GM12878 (cell line): ENCODE data around the gene MBLAC2. TPM values are rescaled to one million over a fixed set of nuclear protein-coding genes. Genes with fewer than 3 reads are reported as not detected.

Experiments used
- ATAC-seq: fragments of 200-7000 bp; cut with Tn5 transposase; 3 replicates; pipeline ENCODE4 v1.9.1; 2020; ENCODE audit warnings: mild to moderate bottlenecking, moderate library complexity
- BruUV-seq: library from RNA; stranded (reverse); fragments of 400-500 nt; replicated peaks from 2 replicates; lab custom pipeline; 2021; lab: Mats Ljungman, UMichigan
- CTCF ChIA-PET: fragments of 300-600 bp; sonication (Branson Sonifier 250); formaldehyde crosslinking; extraction: SDS; loops from one replicate; lab custom pipeline; 2021; ENCODE audit warnings: inconsistent platforms; lab: Yijun Ruan, JAX
- POLR2A ChIA-PET: fragments of 350-600 bp; formaldehyde crosslinking; extraction: SDS; loops from one replicate; lab custom pipeline; 2021; ENCODE audit warnings: inconsistent platforms; lab: Charles Lee
- RAD21 ChIA-PET: fragments of 300-600 bp; sonication (Branson Sonifier 250); formaldehyde crosslinking; loops from one replicate; lab custom pipeline; 2023; ENCODE audit warnings: antibody characterized with exemption; ENCODE audit not compliant: unreplicated experiment; lab: Charles Lee
- SMC1A ChIA-PET: fragments of 300-600 bp; sonication (Branson Sonifier 250); formaldehyde crosslinking; loops from one replicate; lab custom pipeline; 2023; ENCODE audit not compliant: unreplicated experiment, uncharacterized antibody; lab: Charles Lee
- DNase-seq: peaks from one replicate; pipeline ENCODE4 v3.0.0-alpha.2; 2011; ENCODE audit warnings: low read depth, low spot score
- FAIRE-seq: peaks from 3 replicates; lab custom pipeline; 2011; peaks lifted over from hg19 to GRCh38; lab: Jason Lieb, UNC
- H2AFZ ChIP-seq: 2 replicates; pipeline ENCODE4 v1.6.0; 2011; ENCODE audit warnings: low read depth, low read length, control low read depth; ENCODE audit not compliant: control insufficient read depth
- H3K27ac ChIP-seq: 2 replicates; pipeline ENCODE4 v1.5.1; 2011; ENCODE audit warnings: control low read depth; ENCODE audit not compliant: control insufficient read depth, insufficient read depth
- H3K27me3 ChIP-seq, 2 experiments: replicated peaks in 1 of 2; 2 replicates each; pipeline versions ENCODE4 v1.6.0 to v1.6.1; 2011; ENCODE audit warnings: low read length in 1 of 2; ENCODE audit not compliant: control insufficient read depth in 2 of 2, insufficient read depth in 2 of 2
- H3K36me3 ChIP-seq, 2 experiments: 2 replicates each; pipeline ENCODE4 v1.5.1; 2011; ENCODE audit warnings: low read length in 1 of 2; ENCODE audit not compliant: control insufficient read depth in 2 of 2, insufficient read depth in 2 of 2
- H3K4me1 ChIP-seq: 2 replicates; pipeline ENCODE4 v1.6.1; 2011; ENCODE audit warnings: mild to moderate bottlenecking, low read length, moderate library complexity, mixed read lengths; ENCODE audit not compliant: control insufficient read depth, insufficient read depth
- H3K4me2 ChIP-seq: 2 replicates; pipeline ENCODE4 v1.6.0; 2011; ENCODE audit warnings: control low read depth; ENCODE audit not compliant: control insufficient read depth, insufficient read depth
- H3K4me3 ChIP-seq: fragments of 200-600 bp; sonication (generic); 2 replicates; pipeline ENCODE4 v1.5.1; 2016
- H3K79me2 ChIP-seq: 2 replicates; pipeline ENCODE4 v1.6.0; 2011; ENCODE audit warnings: low read length; ENCODE audit not compliant: control insufficient read depth, insufficient read depth
- H3K9ac ChIP-seq: 2 replicates; pipeline ENCODE4 v1.8.0; 2011; ENCODE audit warnings: low read length, control low read depth, mixed read lengths; ENCODE audit not compliant: control insufficient read depth, insufficient read depth
- H3K9me3 ChIP-seq: replicated peaks from 3 replicates; pipeline ENCODE4 v1.5.1; 2011; ENCODE audit warnings: mild to moderate bottlenecking, low read length; ENCODE audit not compliant: control insufficient read depth, insufficient read depth
- H4K20me1 ChIP-seq: 2 replicates; pipeline ENCODE4 v1.6.0; 2011; ENCODE audit not compliant: control insufficient read depth, insufficient read depth
- BACH1 ChIP-seq: fragments of 450-650 bp; IDR thresholded peaks from 2 replicates; pipeline ENCODE4 v1.6.1; 2017; ENCODE audit warnings: mild to moderate bottlenecking, borderline replicate concordance
- BRCA1 ChIP-seq: IDR thresholded peaks from 2 replicates; pipeline ENCODE4 v1.6.1; 2011; ENCODE audit warnings: low read depth, low read length, improper control_type of control experiment
- CBX5 ChIP-seq: sonication (generic); IDR thresholded peaks from 2 replicates; pipeline ENCODE4 v1.6.1; 2016; ENCODE audit warnings: low read depth, moderate library complexity, mild to moderate bottlenecking, inconsistent platforms
- CHD1 ChIP-seq: IDR thresholded peaks from 2 replicates; pipeline ENCODE4 v1.6.1; 2012; ENCODE audit warnings: low read depth, low read length, improper control_type of control experiment
- CREB1 ChIP-seq: IDR thresholded peaks from 2 replicates; pipeline ENCODE4 v1.6.1; 2012; ENCODE audit warnings: low read depth, mild to moderate bottlenecking, inconsistent platforms
- CREM ChIP-seq: IDR thresholded peaks from 2 replicates; pipeline ENCODE4 v1.6.1; 2014; ENCODE audit warnings: antibody characterized with exemption, low read depth
- FOXK2 ChIP-seq: fragments of 450-650 bp; IDR thresholded peaks from 2 replicates; pipeline ENCODE4 v1.6.1; 2017; ENCODE audit warnings: mild to moderate bottlenecking, moderate library complexity
- GABPA ChIP-seq: IDR thresholded peaks from 2 replicates; pipeline ENCODE4 v1.6.1; 2014; ENCODE audit warnings: antibody characterized with exemption, low read depth, mild to moderate bottlenecking, inconsistent platforms
- IKZF2 ChIP-seq, 2 experiments: fragments of 450-650 bp; IDR thresholded peaks; 2 replicates each; pipeline ENCODE4 v1.6.1; 2017; ENCODE audit warnings: mild to moderate bottlenecking in 2 of 2, moderate library complexity in 2 of 2
- MLLT1 ChIP-seq: fragments of 450-650 bp; IDR thresholded peaks from 2 replicates; pipeline ENCODE4 v1.6.1; 2016; ENCODE audit warnings: mild to moderate bottlenecking
- NFIC ChIP-seq: IDR thresholded peaks from 2 replicates; pipeline ENCODE4 v1.6.1; 2012; ENCODE audit warnings: low read depth, mild to moderate bottlenecking, inconsistent platforms, low read length, moderate library complexity
- PML ChIP-seq: IDR thresholded peaks from 2 replicates; pipeline ENCODE4 v1.6.1; 2012; ENCODE audit warnings: low read length, inconsistent platforms
- POU2F2 ChIP-seq: IDR thresholded peaks from 3 replicates; pipeline ENCODE4 v1.6.1; 2011; ENCODE audit warnings: low read depth, mild to moderate bottlenecking, low read length, borderline replicate concordance
- RFX5 ChIP-seq: IDR thresholded peaks from 2 replicates; pipeline ENCODE4 v1.6.1; 2011; ENCODE audit warnings: low read depth, low read length, improper control_type of control experiment
- SPI1 ChIP-seq: IDR thresholded peaks from 2 replicates; pipeline ENCODE4 v1.6.1; 2011; ENCODE audit warnings: low read depth, mild to moderate bottlenecking, low read length, moderate library complexity, borderline replicate concordance; ENCODE audit not compliant: insufficient read depth
- SREBF2 ChIP-seq: IDR thresholded peaks from 2 replicates; pipeline ENCODE4 v1.6.1; 2012; ENCODE audit warnings: mild to moderate bottlenecking, low read length
- WRNIP1 ChIP-seq: IDR thresholded peaks from 2 replicates; pipeline ENCODE4 v1.6.1; 2011; ENCODE audit warnings: low read depth, low read length, improper control_type of control experiment, borderline replicate concordance
- ZBED1 ChIP-seq: IDR thresholded peaks from 2 replicates; pipeline ENCODE4 v1.6.1; 2016; ENCODE audit warnings: borderline replicate concordance
- ZNF622 ChIP-seq: fragments of 450-650 bp; IDR thresholded peaks from 2 replicates; pipeline ENCODE4 v1.6.1; 2017; ENCODE audit warnings: mild to moderate bottlenecking, inconsistent platforms
- WGBS: methylation state at CpG from one replicate; pipeline ENCODE4 v1.1.6; 2016; ENCODE audit warnings: low lambda C conversion rate; ENCODE audit not compliant: insufficient replicate concordance, insufficient coverage; ENCODE audit errors: missing lambda C conversion rate; 5-methylcytosine and 5-hydroxymethylcytosine counted together
- in situ Hi-C: fragments of 300-500 bp; cut with MboI; formaldehyde crosslinking; loops from 9 replicates; pipeline ENCODE4 v1.14.3; 2018; ENCODE audit warnings: mixed read lengths
- intact Hi-C: fragments of 100-400 bp; cut with micrococcal nuclease; formaldehyde crosslinking; loops from one replicate; pipeline ENCODE4 v1.14.2; 2022; ENCODE audit not compliant: unreplicated experiment
- polyA plus RNA-seq, 11 experiments: library from polyadenylated mRNA; depleted of rRNA in 4 of 11; unstranded in 6 of 11; stranded (reverse) in 5 of 11; fragments of >200 nt; fragmentation: Nextera tagmentation in 4 of 11; fragmentation: Illumina TruSeq in 1 of 11; extraction: Ambion mirVana in 4 of 11; extraction: Trizol in 1 of 11; gene quantifications; 1 replicate in 1 of 11; 2 replicates in 10 of 11; pipeline versions ENCODE4 v1.2.1 to v1.2.3, GENCODE V29; 2011 to 2016; ENCODE audit warnings: inconsistent platforms in 2 of 11, missing spikeins in 2 of 11, low read depth in 1 of 11
- total RNA-seq, 4 experiments: library from RNA; depleted of rRNA in 3 of 4; stranded (reverse); fragments of >200 nt in 3 of 4; fragmentation: Illumina TruSeq in 1 of 4; extraction: Trizol in 1 of 4; gene quantifications; 2 replicates each; pipeline versions ENCODE4 v1.2.1 to v1.2.3, GENCODE V29; 2013 to 2021
- TF ChIP-seq, protein P1 (sequence below): IDR thresholded peaks from 2 replicates; pipeline ENCODE4 v1.6.1; 2012; ENCODE audit warnings: low read depth, low read length, improper control_type of control experiment

The MBLAC2 gene
- total and polyA plus RNA-seq, 10 of the 15 experiments (the other 5 are each of a cell fraction or from before 2014, with no cell fraction given) = 2.0 to 10.5 (median 7.1) TPM

DNA sequence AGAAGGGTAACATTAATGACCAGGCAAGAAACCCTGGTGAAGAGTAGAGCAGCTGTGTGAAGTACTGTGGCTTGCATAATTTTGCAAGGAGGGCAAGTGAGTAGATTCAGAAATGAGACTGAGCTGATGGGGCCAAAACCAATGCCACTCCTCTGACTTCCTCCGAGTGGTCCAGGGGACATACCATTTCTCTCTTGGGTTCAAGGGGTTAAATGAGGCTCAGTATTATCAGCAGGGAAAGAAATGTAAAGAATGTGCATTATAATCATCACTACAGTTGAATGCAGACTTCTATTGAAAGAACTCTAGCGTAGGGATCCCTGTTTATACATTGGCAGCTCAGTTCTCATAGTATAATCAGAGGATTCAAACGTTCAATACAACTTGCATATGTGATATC lies 10.0 kb upstream of the MBLAC2 start:
- no TSS peak for BruUV-seq
- CTCF ChIA-PET = no interaction called here
- no peak overlapping the region for H3K27ac ChIP-seq

More for the DNA sequence above, 10.0 kb upstream of the MBLAC2 start:
- peaks cover 1 to 3% of the 10 kb centered on the region in 2 experiments; a peak in 2 of 4 replicates for H3K36me3 ChIP-seq
- ChIA-PET SMC1A (interaction anchor here (1.0 kb wide), 1 partner anchor 13 kb away, joined by 3 read pairs; no protein-coding TSS in a partner anchor), POLR2A (no interaction called here), RAD21 (no interaction called here)
- H3K4me1 ChIP-seq = no peaks in the 10 kb centered on the region
- no peak for ATAC-seq
- no peak overlapping the region for H3K4me2 ChIP-seq
- H2AFZ ChIP-seq = no peak overlapping the region
- H3K4me3 ChIP-seq = no peak overlapping the region
- H3K79me2 ChIP-seq = no peaks in the 10 kb centered on the region
- WGBS = 98% methylated on average over 3 of the region's 3 CpGs
- no peak overlapping the region for H3K9ac ChIP-seq
- H3K27me3 ChIP-seq = no peaks in the 10 kb centered on the region
- intact Hi-C loops = no loop called here
- FAIRE-seq = no peak
- TF ChIP-seq NFIC (no peak), GABPA (no peak), IKZF2 (IDR thresholded peaks at IDR 0.05) (no peak), SPI1 (no peak), WRNIP1 (no peak), RFX5 (no peak), ZBED1 (no peak), CREM (no peak), PML (no peak), MLLT1 (no peak), ZNF622 (no peak), CBX5 (no peak), CHD1 (no peak), BRCA1 (no peak), CREB1 (no peak), FOXK2 (no peak), POU2F2 (no peak), SREBF2 (no peak), BACH1 (no peak)
- TF ChIP-seq, protein P1, sequence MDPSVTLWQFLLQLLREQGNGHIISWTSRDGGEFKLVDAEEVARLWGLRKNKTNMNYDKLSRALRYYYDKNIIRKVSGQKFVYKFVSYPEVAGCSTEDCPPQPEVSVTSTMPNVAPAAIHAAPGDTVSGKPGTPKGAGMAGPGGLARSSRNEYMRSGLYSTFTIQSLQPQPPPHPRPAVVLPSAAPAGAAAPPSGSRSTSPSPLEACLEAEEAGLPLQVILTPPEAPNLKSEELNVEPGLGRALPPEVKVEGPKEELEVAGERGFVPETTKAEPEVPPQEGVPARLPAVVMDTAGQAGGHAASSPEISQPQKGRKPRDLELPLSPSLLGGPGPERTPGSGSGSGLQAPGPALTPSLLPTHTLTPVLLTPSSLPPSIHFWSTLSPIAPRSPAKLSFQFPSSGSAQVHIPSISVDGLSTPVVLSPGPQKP = no peak
- no peaks in the 10 kb centered on the region for H3K9me3 ChIP-seq
- H4K20me1 ChIP-seq = no peaks in the 10 kb centered on the region
- no peak for DNase-seq
- in situ Hi-C loops = no loop called here
